Stimulated activated CD4-positive, alpha-beta T cell treated with anti-CD3 and anti-CD28 coated beads, TNF-alpha, amount 100 ng/mL, for 1 hour (primary cell): ENCODE measurements around the gene PARD6G.
"Not testable (repeated sequence)": the region's sequence is repeated elsewhere in the genome, so short reads cannot be mapped to it uniquely, and the experiment has no call there.

Experiments
- DNase-seq, 3 donors: peaks; one replicate each; pipeline ENCODE4 v3.0.0-alpha.2; 2020; ENCODE audit warnings: low read depth in 3 of 3, low spot score in 1 of 3

PARD6G gene

DNA sequence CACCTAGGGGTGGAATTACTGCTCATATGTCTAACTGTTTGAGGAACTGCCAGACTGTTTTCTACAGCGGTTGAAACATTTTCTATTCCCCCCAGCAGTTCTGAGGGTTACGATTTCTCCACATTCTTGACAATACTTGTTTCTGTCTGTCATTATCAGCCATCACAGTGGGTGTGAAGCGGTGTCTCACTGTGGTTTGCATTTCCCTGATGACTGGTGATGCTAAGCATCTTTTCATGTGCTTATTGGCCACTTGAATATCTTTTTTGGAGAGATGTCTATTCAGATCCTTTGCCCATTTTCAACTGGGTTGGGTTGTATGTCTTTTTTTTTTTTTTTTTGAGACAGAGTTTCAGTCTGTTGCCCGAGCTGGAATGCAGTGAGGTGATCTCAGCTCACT, 75.3 kb downstream of the PARD6G start:
- no peak for DNase-seq

- no peak for DNase-seq
Observed at GRCh38 chr18:80171054-80171872, 76.1 kb downstream of the PARD6G start.

DNA sequence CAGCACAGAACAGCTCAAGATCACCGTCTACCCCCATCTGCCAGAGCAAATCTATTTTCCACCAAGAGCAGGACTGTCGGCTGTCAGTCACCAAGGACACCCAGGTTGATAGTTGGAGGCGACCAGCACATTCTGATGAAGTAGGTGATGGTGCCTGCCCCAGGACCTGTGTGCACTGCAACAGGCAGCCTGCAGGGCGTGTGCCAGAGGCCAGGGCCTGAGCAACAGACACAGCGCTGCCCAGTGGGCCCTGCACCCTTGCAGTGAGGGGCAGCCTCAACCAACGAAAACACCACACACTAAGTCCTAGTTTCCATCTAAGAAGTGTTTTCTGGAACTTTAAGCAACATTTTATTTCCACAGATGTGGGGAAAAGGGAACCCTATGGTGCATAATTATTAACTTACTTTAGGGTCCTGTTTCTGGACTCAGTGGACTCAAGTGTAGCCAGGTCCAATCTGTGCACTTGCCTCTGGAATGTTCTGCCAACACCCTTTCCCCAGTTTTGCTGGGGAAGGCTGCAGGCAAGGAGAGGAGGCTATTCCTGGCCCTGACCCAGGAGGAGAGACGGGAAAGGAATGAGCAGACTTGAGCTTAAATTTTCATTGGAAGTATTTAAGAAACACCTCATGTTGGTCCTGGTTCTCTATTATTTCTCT, 76.8 kb downstream of the PARD6G start:
- no peak for DNase-seq

DNA sequence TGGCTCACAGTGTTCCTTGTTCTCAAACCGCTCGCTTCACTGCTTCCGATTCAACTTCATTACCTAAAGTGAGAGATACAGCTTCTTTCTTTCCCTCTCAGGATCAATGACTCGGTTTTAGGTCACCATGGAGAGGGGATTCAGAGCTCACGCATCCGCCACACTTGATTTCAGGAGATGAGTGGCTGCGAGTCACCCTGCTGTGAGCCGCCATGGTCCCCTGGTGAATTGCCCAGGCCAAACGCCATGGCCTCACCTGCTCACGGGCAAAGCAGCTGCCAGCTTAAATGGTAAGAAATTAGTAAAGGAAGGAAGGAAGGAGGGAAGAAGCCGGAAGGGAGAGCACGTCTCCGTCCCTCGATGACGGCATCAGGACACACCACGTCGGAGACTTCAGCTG, 77.7 kb downstream of the PARD6G start:
- DNase-seq: no peak

GRCh38 chr18:80168982-80169381, 78.3 kb downstream of the PARD6G start:
- DNase-seq: no peak

- DNase-seq: no peak
Observed at GRCh38 chr18:80168346-80168745, 79.0 kb downstream of the PARD6G start.

DNA sequence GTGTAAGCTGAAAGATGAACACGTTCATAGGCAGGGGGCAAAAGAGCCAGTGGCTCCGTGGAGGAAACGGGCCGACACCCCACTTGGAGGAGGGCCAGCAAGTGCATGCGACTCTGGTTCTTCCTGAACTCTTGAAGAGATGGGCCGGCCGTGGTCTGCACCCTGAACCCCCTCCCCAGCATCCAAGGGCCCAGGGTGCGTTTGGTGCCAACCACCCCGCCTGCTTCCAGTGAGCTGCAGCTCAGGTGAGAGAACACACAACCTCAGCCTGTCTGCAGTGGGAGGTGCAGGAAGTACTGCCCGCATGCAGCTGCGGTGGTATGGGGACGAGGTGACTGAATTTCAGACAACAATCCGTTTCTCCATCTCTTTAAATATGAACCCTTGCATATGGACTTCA, 79.4 kb downstream of the PARD6G start:
- no peak for DNase-seq

DNA sequence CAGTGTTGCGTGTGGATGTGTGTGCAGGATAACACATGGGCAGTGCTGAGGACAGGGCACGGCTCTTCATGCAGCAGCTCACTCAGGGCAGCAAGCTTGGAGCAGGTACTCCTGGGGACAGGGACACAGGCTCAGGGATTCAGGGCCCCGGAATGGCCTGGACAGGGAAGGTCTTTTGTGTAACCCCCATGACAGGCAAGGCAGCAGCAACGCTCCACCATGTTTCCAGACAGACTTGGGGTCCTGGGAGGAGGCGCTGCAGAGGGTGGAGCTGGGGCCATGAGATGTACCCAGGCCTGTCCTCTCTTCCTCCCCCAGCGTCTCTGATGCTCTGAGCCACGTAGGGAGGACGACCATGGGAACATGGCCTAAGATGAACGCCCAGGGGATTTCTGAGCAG, 80.0 kb downstream of the PARD6G start:
- no peak for DNase-seq

DNA sequence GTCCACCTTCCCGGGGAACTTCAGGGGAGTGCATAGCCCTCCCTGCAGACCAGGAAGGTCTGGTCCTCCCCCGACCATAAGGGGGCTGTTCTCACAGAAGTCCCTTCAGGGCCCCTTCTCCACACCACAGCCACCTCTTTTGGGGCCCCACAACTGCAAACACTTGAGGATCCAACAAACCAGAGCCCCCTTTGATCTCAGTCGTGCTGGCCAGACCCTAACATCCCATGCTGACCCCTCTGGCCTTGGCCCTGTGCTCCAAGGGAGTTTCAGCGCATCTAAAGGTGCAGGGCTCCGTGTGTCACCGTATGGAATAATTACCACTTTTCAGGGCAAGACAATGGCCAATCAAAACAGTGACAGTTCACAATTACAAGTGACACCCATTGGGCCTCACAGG, 80.6 kb downstream of the PARD6G start:
- DNase-seq: no peak

GRCh38 chr18:80166240-80166639, 81.1 kb downstream of the PARD6G start:
- no peak for DNase-seq

GRCh38 chr18:80164727-80165355, 82.5 kb downstream of the PARD6G start:
- not testable (repeated sequence) for DNase-seq

GRCh38 chr18:80163183-80163582, 84.1 kb downstream of the PARD6G start:
- DNase-seq: no peak

DNA sequence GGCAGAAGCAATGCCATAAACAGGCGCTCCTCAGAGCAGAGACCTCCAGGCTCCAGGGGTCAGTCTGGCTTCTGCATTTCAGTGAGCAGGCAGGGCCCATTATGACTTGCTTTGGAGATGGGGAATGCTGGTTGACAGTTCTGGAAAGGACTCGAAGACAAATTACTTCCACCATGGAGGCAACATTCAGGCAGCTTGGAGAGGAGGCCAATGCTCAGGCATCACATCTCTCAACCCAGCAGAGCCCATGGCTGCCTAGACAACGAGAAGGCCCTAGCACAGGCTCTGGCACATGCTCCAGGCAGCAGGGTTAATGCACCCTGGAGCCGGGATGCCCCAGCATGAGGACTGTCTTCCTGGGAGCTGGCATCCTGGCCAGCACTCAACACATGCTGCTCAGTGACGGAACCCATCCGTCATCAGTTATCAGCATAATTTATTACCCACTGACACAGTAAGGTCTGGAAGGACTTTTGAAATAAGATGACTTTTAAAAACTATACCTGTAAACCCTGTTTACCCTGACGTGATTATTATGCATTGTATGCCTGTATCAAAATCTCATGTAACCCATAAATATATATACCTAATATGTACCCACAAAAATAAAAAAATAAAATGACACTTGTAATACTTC, 85.4 kb downstream of the PARD6G start:
- no peak for DNase-seq

DNA sequence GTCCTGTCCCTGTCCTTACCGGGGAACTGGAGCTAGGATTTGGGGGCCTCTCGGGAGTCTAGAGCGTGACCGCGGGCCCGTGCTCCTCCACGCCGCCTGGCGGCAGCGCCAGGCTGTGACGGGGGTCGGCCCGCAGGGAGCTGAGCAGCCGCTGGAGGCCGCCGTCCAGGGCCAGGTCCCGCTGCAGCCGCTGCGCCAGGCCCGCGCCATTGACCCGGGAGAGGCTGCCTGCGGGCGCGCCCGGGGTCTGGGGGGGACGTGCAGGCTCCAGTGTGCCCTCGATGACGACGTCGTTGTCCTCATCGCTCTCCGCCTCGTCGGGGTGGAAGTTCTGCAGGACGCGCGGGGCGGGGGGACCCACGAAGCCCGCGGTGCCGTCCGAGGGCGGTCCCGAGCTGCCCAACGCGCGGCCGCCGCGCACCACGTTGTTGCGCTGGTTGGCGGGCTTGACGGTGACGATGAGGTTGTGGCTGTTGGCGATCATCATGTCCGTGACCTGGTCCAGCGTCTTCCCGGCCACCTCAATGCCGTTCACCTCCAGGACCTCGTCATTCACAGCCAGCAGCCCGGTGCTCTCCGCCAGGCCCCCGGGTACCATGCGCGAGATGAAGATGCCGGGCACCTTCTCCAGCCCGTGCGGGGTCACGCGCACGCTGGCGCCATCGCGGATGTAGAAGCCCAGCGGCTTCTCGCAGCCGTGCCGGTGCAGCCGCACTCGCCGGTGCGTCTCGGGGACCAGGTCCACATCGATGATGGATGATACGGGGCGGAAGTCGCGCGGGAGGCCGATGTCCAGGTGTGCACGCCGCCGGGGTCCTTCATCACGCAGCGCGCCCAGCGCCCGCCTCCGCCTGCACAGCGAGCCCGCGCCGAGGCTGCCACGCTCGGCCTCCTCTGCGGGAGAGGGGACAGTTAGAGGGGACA, 87.3 kb downstream of the PARD6G start:
- DNase-seq: no peak

DNA sequence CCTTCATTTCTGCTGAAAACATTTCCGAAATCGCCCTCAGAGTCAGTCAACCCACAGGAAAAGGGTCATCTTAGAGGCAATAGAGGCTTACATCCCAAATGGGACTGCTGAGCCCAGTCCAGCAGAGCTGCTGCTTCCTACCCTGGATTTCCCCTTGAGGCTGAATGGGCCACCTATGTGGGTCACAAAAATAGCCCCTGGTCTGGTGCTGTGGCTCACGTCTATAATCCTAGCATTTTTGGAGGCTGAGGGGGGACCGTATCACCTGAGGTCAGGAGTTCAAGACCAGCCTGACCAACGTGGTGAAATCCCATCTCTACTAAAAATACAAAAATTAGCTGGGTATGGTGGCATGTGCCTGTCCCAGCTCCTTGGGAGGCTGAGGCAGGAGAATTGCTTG, 88.9 kb downstream of the PARD6G start:
- no peak for DNase-seq

- peak in 2 of 3 donors; percentile 37 to 70 for DNase-seq
Observed at GRCh38 chr18:80157708-80158343, 89.5 kb downstream of the PARD6G start.

- DNase-seq: no peak
Observed at GRCh38 chr18:80154293-80154692, 93.0 kb downstream of the PARD6G start.

GRCh38 chr18:80149667-80150066, 97.6 kb downstream of the PARD6G start:
- DNase-seq: no peak

- DNase-seq: no peak
Observed at GRCh38 chr18:80148326-80149199, 98.8 kb downstream of the PARD6G start.
